ENCODE measurements around the gene GDI2. TPM values are rescaled to one million over a fixed set of nuclear protein-coding genes. Genes with fewer than 3 reads are reported as not detected.

The GDI2 gene
- polyA plus RNA-seq, 6 donors from 2014 or later, result 380 to 482 (median 401) TPM

Other genes with a start within 250 kb of the GDI2 start
- gene ASB13, start 146.8 kb downstream of the GDI2 start, polyA plus RNA-seq (ENCODE audit: low read depth in 6 of 6), result 10 to 100 TPM in 2 of 6 donors, 1 to 10 TPM in 4; 5.4 to 15.0 (median 7.7) TPM
- 10 to 100 TPM in 5 of 6 donors, 1 to 10 TPM in 1; 3.8 to 24.5 (median 16.9) TPM for gene TASOR2, start 128.6 kb downstream of the GDI2 start, polyA plus RNA-seq (ENCODE audit: low read depth in 6 of 6)
- 1 to 10 TPM; 4.0 to 7.5 (median 5.7) TPM for gene ANKRD16, start 76.5 kb upstream of the GDI2 start, polyA plus RNA-seq (ENCODE audit: low read depth in 6 of 6)
- gene FBH1, start 76.8 kb upstream of the GDI2 start, polyA plus RNA-seq (ENCODE audit: low read depth in 6 of 6), result 100 to 1,000 TPM in 2 of 6 donors, 10 to 100 TPM in 4; 93.4 to 123 (median 95.2) TPM
- gene IL15RA, start 164.1 kb upstream of the GDI2 start, polyA plus RNA-seq (ENCODE audit: low read depth in 6 of 6), result 1 to 10 TPM in 3 of 6 donors, under 1 TPM in 2, not detected in 1; 0.94 to 2.3 (median 1.9) TPM
- 1 to 10 TPM; 1.8 to 9.2 (median 4.7) TPM for gene IL2RA, start 248.9 kb upstream of the GDI2 start, polyA plus RNA-seq (ENCODE audit: low read depth in 6 of 6)

Measured in naive B cell (primary cell).